ENCODE measurements around the gene LONP1. TPM values are rescaled to one million over a fixed set of nuclear protein-coding genes. Genes with fewer than 3 reads are reported as not detected.

LONP1 gene
- total RNA-seq, 1 experiment from 2014 or later: 180 TPM

DNA sequence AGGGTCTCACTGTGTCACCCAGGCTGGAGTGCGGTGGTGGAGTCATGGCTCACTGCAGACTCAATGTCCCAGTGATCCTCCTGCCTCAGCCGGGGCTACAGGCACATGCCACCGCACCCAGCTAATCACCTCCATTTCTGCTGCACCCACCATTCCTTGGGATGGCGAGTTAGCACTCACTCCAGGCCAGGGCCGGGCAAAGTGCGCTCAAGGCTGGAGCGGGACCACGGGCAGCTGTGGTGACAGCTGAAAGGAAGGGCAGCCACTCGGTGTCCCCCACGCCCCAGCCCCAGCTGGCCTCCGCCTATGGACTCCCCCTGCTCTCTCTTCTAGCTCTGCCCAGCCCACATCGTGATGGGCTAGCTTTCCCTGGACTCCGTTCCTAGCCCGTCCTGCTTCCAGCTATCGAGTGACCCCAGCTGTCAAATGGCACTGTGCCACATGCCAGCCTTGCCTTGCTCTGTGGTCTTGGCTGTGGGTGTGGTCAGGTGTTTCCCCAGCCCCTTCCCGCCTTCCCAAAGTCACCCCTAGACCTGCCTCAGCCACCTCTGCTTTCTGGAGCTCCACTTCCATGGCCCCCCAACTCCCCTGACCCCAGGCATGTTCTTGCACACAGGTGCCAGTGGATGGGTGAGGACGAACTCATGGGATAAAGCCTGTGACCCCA, 43.7 kb downstream of the LONP1 start:
- Histone ChIP-seq H3K27me3 (ENCODE audit: insufficient read depth, low read length) (no peaks in the 10 kb centered on the region), H3K9ac (ENCODE audit: low read length) (no peak overlapping the region), H3K4me2 (ENCODE audit: low read length) (no peak overlapping the region), H4K20me1 (ENCODE audit: insufficient read depth) (no peaks in the 10 kb centered on the region), H3K4me1 (ENCODE audit: control insufficient read depth in 1 of 2, insufficient read depth in 2 of 2, low read length in 2 of 2) (peaks cover 4 to 15% of the 10 kb centered on the region in 2 experiments; a peak in 2 of 4 replicates), H3K36me3 (ENCODE audit: control insufficient read depth in 1 of 2, insufficient read depth in 2 of 2, low read length in 2 of 2) (no peaks in the 10 kb centered on the region), H3K4me3 (replicated peaks in 1 of 2; ENCODE audit: low read depth in 1 of 2, low read length in 2 of 2) (no peak overlapping the region), H3K79me2 (ENCODE audit: insufficient read depth, low read length) (peaks cover 12% of the 10 kb centered on the region), H2AFZ (ENCODE audit: low read depth, low read length, poor library complexity, severe bottlenecking) (no peak overlapping the region), H3K9me2 (ENCODE audit: insufficient read depth) (no peaks in the 10 kb centered on the region), H3K9me3 (ENCODE audit: control insufficient read depth in 1 of 2, insufficient read depth in 1 of 2, low read depth in 1 of 2, low read length in 2 of 2) (no peaks in the 10 kb centered on the region), H3K27ac (ENCODE audit: low read depth, low read length) (no peak overlapping the region)
- TF ChIP-seq JUND (IDR thresholded peaks at IDR 0.05) (no peak), POLR2A (IDR thresholded peaks at IDR 0.05; ENCODE audit: borderline replicate concordance, extremely low read depth, insufficient read depth, insufficient read length) (no peak), POLR2AphosphoS5 (IDR thresholded peaks at IDR 0.05; ENCODE audit: low read depth, low read length) (no peak), ELF1 (IDR thresholded peaks at IDR 0.05; ENCODE audit: borderline replicate concordance, low read depth) (no peak), YY1 (IDR thresholded peaks at IDR 0.05; ENCODE audit: extremely low read depth, insufficient replicate concordance, low read depth, low read length) (no peak), CEBPB (IDR thresholded peaks at IDR 0.05; ENCODE audit: low read depth) (no peak), FOSL1 (IDR thresholded peaks at IDR 0.05; ENCODE audit: low read depth) (no peak)
- TF ChIP-seq, protein P1, sequence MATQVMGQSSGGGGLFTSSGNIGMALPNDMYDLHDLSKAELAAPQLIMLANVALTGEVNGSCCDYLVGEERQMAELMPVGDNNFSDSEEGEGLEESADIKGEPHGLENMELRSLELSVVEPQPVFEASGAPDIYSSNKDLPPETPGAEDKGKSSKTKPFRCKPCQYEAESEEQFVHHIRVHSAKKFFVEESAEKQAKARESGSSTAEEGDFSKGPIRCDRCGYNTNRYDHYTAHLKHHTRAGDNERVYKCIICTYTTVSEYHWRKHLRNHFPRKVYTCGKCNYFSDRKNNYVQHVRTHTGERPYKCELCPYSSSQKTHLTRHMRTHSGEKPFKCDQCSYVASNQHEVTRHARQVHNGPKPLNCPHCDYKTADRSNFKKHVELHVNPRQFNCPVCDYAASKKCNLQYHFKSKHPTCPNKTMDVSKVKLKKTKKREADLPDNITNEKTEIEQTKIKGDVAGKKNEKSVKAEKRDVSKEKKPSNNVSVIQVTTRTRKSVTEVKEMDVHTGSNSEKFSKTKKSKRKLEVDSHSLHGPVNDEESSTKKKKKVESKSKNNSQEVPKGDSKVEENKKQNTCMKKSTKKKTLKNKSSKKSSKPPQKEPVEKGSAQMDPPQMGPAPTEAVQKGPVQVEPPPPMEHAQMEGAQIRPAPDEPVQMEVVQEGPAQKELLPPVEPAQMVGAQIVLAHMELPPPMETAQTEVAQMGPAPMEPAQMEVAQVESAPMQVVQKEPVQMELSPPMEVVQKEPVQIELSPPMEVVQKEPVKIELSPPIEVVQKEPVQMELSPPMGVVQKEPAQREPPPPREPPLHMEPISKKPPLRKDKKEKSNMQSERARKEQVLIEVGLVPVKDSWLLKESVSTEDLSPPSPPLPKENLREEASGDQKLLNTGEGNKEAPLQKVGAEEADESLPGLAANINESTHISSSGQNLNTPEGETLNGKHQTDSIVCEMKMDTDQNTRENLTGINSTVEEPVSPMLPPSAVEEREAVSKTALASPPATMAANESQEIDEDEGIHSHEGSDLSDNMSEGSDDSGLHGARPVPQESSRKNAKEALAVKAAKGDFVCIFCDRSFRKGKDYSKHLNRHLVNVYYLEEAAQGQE (IDR thresholded peaks at IDR 0.05; ENCODE audit: low read depth): no peak
- TF ChIP-seq, protein P2, sequence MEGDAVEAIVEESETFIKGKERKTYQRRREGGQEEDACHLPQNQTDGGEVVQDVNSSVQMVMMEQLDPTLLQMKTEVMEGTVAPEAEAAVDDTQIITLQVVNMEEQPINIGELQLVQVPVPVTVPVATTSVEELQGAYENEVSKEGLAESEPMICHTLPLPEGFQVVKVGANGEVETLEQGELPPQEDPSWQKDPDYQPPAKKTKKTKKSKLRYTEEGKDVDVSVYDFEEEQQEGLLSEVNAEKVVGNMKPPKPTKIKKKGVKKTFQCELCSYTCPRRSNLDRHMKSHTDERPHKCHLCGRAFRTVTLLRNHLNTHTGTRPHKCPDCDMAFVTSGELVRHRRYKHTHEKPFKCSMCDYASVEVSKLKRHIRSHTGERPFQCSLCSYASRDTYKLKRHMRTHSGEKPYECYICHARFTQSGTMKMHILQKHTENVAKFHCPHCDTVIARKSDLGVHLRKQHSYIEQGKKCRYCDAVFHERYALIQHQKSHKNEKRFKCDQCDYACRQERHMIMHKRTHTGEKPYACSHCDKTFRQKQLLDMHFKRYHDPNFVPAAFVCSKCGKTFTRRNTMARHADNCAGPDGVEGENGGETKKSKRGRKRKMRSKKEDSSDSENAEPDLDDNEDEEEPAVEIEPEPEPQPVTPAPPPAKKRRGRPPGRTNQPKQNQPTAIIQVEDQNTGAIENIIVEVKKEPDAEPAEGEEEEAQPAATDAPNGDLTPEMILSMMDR (IDR thresholded peaks at IDR 0.05 in 2 of 3, conservative IDR thresholded peaks at IDR 0.05 in 1 of 3; ENCODE audit: borderline replicate concordance in 1 of 3, insufficient read depth in 1 of 3, low read depth in 2 of 3, low read length in 2 of 3): no peak
- POLR2A ChIA-PET: no interaction called here
- CTCF ChIA-PET: interaction anchor here (0.5 to 1.3 kb wide), 2 partner anchors 11 to 96 kb away, joined by 3 to 5 read pairs; no protein-coding TSS in a partner anchor
- RAD21 ChIA-PET (ENCODE audit: low non-redundant PET in 1 of 2, low total read pairs in 2 of 2, uncharacterized antibody in 2 of 2, unreplicated experiment in 2 of 2): no interaction called here
- intact Hi-C loops (cut with micrococcal nuclease): no loop called here
- ATAC-seq: no peak
- DNase-seq (ENCODE audit: low read depth, low spot score): no peak
- BruUV-seq (replicated peaks): no TSS peak
